Endothelial cell (in vitro differentiated cells): ENCODE measurements around the gene GRK6. TPM values are rescaled to one million over a fixed set of nuclear protein-coding genes. Genes with fewer than 3 reads are reported as not detected.

ENCODE experiments used
- DNase-seq: peaks from one replicate; pipeline ENCODE4 v3.0.0; 2021; ENCODE audit warnings: low spot score
- H3K27ac Mint-ChIP-seq: one replicate; pipeline ENCODE4 v1.8.0; 2021; ENCODE audit warnings: mixed read lengths, inconsistent platforms; ENCODE audit not compliant: unreplicated experiment
- H3K27me3 Mint-ChIP-seq: one replicate; pipeline ENCODE4 v1.8.0; 2021; ENCODE audit warnings: mild to moderate bottlenecking, moderate library complexity, mixed read lengths, inconsistent platforms; ENCODE audit not compliant: unreplicated experiment
- H3K36me3 Mint-ChIP-seq: one replicate; pipeline ENCODE4 v1.8.0; 2021; ENCODE audit warnings: mild to moderate bottlenecking, low read depth, mixed read lengths, inconsistent platforms; ENCODE audit not compliant: unreplicated experiment
- H3K4me1 Mint-ChIP-seq: one replicate; pipeline ENCODE4 v1.8.0; 2021; ENCODE audit warnings: mild to moderate bottlenecking, mixed read lengths, inconsistent platforms; ENCODE audit not compliant: unreplicated experiment
- H3K4me3 Mint-ChIP-seq: one replicate; pipeline ENCODE4 v1.8.0; 2021; ENCODE audit warnings: mild to moderate bottlenecking, mixed read lengths, inconsistent platforms; ENCODE audit not compliant: unreplicated experiment
- H3K9me3 Mint-ChIP-seq: one replicate; pipeline ENCODE4 v1.8.0; 2021; ENCODE audit warnings: mixed read lengths, inconsistent platforms; ENCODE audit not compliant: unreplicated experiment
- total RNA-seq: library from RNA; stranded (reverse); fragmentation: NEBNext Ultra II Directional; extraction: Animal tissue kit (Norgen Biotek cat#: 25700); gene quantifications from one replicate; pipeline ENCODE4 v1.2.1, GENCODE V29; 2021; ENCODE audit not compliant: unreplicated experiment
- TF ChIP-seq, protein P1 (sequence below): fragments of 200-600 bp; sonication (generic); IDR thresholded peaks from one replicate; pipeline ENCODE4 v1.5.0; 2021; ENCODE audit warnings: antibody characterized with exemption; ENCODE audit not compliant: unreplicated experiment

Gene GRK6
- total RNA-seq, 1 donor from 2014 or later, result 33.1 TPM

DNA sequence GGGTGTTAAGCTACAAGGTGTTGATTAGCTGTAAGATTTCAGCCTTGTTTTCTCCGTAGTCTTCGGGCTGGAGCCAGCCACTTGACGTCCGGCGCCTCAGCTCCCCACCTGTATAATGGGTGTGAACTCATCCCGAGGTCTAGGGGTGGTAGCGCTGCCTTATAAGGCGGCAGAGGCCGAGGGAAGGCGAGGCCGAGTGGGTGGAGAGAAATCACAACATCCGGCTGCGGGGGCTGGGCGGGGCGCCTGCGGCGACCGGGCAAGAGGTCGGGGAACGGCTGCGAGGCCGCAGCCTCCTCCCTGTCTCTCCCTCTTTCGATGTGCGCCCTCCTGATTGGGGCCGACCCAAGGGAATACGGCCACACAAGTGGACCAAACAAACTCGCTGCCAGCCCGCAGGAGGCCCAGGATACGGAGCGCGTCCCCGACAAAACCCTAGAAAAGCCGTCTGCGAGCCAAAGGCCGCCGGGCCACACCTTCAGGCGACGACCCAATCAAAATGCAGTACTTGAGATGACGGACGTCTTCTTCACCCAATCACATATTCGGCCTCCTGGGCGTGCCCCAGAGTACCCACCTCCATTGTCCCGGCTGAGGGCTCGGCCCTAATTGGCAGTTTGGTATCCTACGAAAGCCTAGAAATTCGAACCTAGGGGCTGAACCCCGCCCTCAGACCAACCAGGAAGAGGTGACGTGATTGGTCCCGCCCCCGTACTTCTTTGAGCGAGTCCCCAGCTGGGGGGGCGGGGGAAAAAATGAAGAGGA, 493 bp upstream of the GRK6 start:
- H3K9me3 Mint-ChIP-seq, result no peaks in the 10 kb centered on the region
- peak overlapping the region; percentile 93 for H3K4me3 Mint-ChIP-seq
- H3K36me3 Mint-ChIP-seq, result no peaks in the 10 kb centered on the region
- TF ChIP-seq, protein P1, sequence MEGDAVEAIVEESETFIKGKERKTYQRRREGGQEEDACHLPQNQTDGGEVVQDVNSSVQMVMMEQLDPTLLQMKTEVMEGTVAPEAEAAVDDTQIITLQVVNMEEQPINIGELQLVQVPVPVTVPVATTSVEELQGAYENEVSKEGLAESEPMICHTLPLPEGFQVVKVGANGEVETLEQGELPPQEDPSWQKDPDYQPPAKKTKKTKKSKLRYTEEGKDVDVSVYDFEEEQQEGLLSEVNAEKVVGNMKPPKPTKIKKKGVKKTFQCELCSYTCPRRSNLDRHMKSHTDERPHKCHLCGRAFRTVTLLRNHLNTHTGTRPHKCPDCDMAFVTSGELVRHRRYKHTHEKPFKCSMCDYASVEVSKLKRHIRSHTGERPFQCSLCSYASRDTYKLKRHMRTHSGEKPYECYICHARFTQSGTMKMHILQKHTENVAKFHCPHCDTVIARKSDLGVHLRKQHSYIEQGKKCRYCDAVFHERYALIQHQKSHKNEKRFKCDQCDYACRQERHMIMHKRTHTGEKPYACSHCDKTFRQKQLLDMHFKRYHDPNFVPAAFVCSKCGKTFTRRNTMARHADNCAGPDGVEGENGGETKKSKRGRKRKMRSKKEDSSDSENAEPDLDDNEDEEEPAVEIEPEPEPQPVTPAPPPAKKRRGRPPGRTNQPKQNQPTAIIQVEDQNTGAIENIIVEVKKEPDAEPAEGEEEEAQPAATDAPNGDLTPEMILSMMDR, result no peak
- peak overlapping the region; percentile 98 for H3K27ac Mint-ChIP-seq
- peaks cover 17% of the 10 kb centered on the region for H3K4me1 Mint-ChIP-seq
- DNase-seq, result peak; percentile 97
- peaks cover 7% of the 10 kb centered on the region for H3K27me3 Mint-ChIP-seq

DNA sequence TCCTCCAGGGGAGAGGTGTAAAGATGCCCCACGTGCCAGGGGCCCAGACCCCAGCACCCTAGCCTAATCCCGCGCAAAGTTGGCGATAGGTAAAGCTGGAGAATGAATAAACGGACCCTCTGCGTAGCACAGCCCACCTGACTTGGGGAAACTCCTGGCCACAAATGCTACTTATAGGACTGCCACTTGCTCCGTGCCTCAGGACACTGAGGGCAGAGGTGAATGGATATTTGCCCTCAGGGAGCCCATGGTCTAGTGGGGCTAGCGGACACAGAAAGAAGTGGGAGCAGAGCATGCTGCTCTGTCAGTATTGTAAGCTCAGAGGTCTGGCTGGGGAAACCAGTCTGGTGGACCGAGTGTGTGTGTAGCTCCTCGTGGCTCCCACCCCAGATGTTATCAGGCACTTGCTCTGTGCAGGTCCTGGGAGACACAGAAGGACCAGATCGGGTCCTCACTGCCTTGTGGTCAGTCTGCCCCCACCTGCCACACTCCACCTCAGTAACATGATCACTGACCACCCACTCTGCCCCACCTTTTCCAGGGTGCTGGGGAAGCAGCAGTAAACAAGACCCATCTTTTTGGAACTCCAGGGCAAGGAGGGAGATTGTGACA, 841 bp downstream of the GRK6 start:
- H3K27me3 Mint-ChIP-seq, result peaks cover 7% of the 10 kb centered on the region

DNA sequence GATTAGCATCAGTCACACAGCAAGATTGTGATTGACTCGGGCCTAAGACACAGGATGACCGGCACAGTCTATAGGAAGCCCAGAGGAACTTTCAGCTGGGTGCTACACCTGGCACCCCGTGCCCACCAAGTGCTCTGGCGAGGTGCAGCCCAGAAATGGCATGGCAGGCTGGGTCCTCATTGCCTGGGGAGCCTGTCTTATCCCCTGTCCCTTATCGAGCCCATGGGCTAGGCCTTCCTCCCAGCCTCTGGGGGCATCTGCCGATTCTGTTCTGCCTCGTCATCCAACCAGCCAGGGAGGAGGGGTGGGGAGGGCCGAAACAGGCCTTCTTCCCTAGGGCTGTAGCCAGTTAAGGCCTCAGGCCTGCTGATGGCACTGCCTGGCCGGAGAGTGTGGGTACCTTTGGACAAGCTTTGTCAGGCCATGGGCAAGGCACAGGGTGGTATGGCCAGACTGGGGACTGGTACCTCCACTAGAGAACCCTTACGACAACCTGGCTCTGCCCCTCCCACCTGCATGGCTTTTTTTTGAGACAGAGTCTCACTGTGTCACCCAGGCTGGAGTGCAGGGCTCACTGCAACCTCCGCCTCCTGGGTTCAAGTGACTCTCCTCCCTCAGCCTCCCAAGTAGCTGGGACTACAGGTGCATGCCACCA, 1.6 kb downstream of the GRK6 start:
- no peaks in the 10 kb centered on the region for H3K9me3 Mint-ChIP-seq
- no peak for DNase-seq
- H3K27me3 Mint-ChIP-seq, result peaks cover 7% of the 10 kb centered on the region
- peaks cover 17% of the 10 kb centered on the region for H3K4me1 Mint-ChIP-seq
- H3K27ac Mint-ChIP-seq, result no peak overlapping the region
- TF ChIP-seq, protein P1, result no peak
- H3K36me3 Mint-ChIP-seq, result no peaks in the 10 kb centered on the region
- peak overlapping the region; percentile 91 for H3K4me3 Mint-ChIP-seq

More for the DNA sequence above, 841 bp downstream of the GRK6 start:
- H3K9me3 Mint-ChIP-seq, result no peaks in the 10 kb centered on the region
- H3K36me3 Mint-ChIP-seq, result no peaks in the 10 kb centered on the region
- TF ChIP-seq, protein P1, result no peak
- H3K4me3 Mint-ChIP-seq, result peak overlapping the region; percentile 91
- H3K27ac Mint-ChIP-seq, result peak overlapping the region; percentile 74
- peaks cover 17% of the 10 kb centered on the region for H3K4me1 Mint-ChIP-seq
- no peak for DNase-seq

DNA sequence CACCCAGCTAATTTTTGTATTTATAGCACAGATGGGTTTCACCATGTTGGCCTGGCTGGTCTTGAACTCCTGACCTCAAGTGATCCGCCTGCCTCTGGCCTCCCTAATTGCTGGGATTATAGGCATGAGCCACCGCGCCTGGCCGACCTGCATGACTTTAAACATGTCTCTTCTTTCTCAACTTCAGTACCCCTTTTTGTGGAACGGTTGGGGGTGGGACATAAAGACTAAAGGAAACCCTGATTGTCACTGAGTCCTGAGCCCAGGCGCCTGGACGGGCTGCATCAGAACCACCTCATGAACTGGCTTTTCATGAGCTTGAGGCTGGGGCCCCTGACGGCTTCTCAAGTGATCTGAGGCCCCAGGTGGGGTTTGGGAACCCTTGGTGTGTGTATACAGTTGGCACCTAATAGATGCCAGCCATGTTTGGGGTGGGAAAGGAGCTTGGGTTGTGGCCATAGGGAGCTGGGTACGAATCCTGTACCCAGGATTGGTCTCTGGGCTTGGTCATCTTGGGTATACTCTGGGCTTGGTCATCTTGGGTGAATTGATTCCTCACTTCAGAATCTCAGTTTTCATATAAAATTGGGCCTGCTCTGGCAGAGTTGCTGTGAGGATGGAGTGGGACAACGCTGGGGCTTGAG, 2.2 kb downstream of the GRK6 start:
- TF ChIP-seq, protein P1, result no peak
- Mint-ChIP-seq H3K4me1 (peaks cover 17% of the 10 kb centered on the region), H3K27ac (no peak overlapping the region), H3K4me3 (no peak overlapping the region), H3K9me3 (no peaks in the 10 kb centered on the region), H3K36me3 (no peaks in the 10 kb centered on the region), H3K27me3 (peaks cover 7% of the 10 kb centered on the region)
- DNase-seq, result no peak
